Sigmoid colon (tissue), 7 donors: ENCODE results near the gene ARPC3. TPM values are rescaled to one million over a fixed set of nuclear protein-coding genes. Genes with fewer than 3 reads are reported as not detected.

ENCODE experiments used
- DNase-seq: peaks from one replicate; pipeline ENCODE4 v3.0.0-alpha.2; 2019
- H3K27ac ChIP-seq, 4 donors: fragments of 200-600 bp; sonication (generic); one replicate each; pipeline ENCODE4 v1.5.1; 2016 to 2019; ENCODE audit warnings: mild to moderate bottlenecking in 1 of 4
- H3K27me3 ChIP-seq, 3 donors: fragments of 200-600 bp; sonication (generic); one replicate each; pipeline ENCODE4 v1.5.1; 2019; ENCODE audit warnings: mild to moderate bottlenecking in 1 of 3
- H3K36me3 ChIP-seq, 4 donors: fragments of 200-600 bp; sonication (generic); one replicate each; pipeline ENCODE4 v1.5.1; 2016 to 2019
- H3K4me1 ChIP-seq, 4 donors: fragments of 200-600 bp; sonication (generic); one replicate each; pipeline ENCODE4 v1.5.1; 2017 to 2019
- H3K4me3 ChIP-seq, 4 donors: fragments of 200-600 bp; sonication (generic); one replicate each; pipeline ENCODE4 v1.5.1; 2017 to 2019; ENCODE audit warnings: mild to moderate bottlenecking in 2 of 4, moderate library complexity in 1 of 4
- H3K9me3 ChIP-seq, 4 donors: fragments of 200-600 bp in 3 of 4; sonication (generic) in 3 of 4; one replicate each; pipeline versions ENCODE4 v1.5.1 to v1.6.1; 2013 to 2019
- EP300 ChIP-seq, 4 donors: sonication (generic); formaldehyde crosslinking; IDR thresholded peaks; one replicate each; pipeline ENCODE4 v1.6.1; 2017; ENCODE audit warnings: antibody characterized with exemption in 4 of 4
- POLR2A ChIP-seq, 2 donors: fragments of 450-650 bp; IDR thresholded peaks; one replicate each; pipeline ENCODE4 v1.6.1; 2016; ENCODE audit warnings: antibody characterized with exemption in 2 of 2, mild to moderate bottlenecking in 2 of 2, moderate library complexity in 2 of 2
- POLR2AphosphoS5 ChIP-seq, 4 donors: sonication (generic); formaldehyde crosslinking; IDR thresholded peaks; one replicate each; pipeline ENCODE4 v1.6.1; 2017; ENCODE audit warnings: antibody characterized with exemption in 4 of 4
- WGBS, 2 donors: extraction: QIAGEN DNeasy Blood & Tissue Kit; methylation state at CpG; one replicate each; pipeline ENCODE4 v1.1.7; 2013; 5-methylcytosine and 5-hydroxymethylcytosine counted together
- intact Hi-C: fragments of 100-400 bp; cut with DNase I; formaldehyde crosslinking; loops from one replicate; pipeline ENCODE4 v1.15.1; 2023
- polyA plus RNA-seq, 3 donors: library from polyadenylated mRNA; stranded (reverse); fragments of 200-250 nt; gene quantifications; one replicate each; pipeline ENCODE4 v1.2.3, GENCODE V29; 2013
- total RNA-seq, 4 donors: library from RNA; depleted of rRNA; stranded (reverse); fragments of >200 nt; gene quantifications; one replicate each; pipeline ENCODE4 v1.1.0, GENCODE V29; 2016
- TF ChIP-seq, protein P1 (sequence below), 4 experiments: fragments of 450-650 bp in 3 of 4; fragments of 200-600 bp in 1 of 4; IDR thresholded peaks; one replicate each; pipeline ENCODE4 v1.5.1; 2016 to 2019; ENCODE audit warnings: antibody characterized with exemption in 4 of 4, mild to moderate bottlenecking in 3 of 4, moderate library complexity in 2 of 4
- donor health status: healthy with polysubstance abuse.
- donor health status: Bipolar disorder and iron deficiency.
- donor health status: healthy.

Gene ARPC3
- total and polyA plus RNA-seq, 7 donors, result 156 to 982 (median 304) TPM

DNA sequence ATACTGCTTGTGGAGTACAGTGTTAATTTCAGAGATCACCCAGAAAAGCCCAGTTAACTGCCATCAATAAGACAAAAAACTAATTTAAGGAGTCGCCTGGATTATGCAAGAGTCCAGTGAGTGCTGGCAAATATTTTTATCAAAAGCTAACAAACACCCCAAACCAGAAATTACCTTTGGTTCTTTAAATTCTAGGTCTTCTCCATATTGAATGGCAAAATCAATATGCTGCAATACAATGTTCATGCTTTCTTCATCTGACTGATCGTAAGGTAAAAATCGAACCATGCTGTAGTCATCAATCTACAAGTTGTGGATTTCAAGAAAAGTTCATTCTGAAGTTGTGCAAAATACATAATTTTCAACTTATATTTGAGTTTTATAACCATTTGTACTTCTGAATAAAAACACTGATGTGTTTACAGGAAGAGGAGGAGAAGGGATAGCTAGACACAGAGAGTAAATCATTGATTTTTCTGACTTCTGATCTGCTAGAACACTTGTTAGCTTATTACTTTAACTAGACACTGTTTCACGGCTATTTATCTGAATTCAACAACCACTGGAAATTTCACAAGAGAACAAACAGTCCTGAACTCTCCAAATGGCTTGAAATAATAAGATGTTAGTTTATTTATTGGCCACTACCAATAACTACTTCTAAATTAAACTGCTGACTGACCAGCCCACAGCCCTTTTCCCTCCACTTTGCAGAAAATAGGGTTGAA lies 3.6 kb upstream of the ARPC3 start:
- no peak overlapping the region for H3K27ac ChIP-seq
- H3K27me3 ChIP-seq, result no peaks in the 10 kb centered on the region
- peaks cover 0 to 57% (median 3%) of the 10 kb centered on the region in 4 donors for H3K36me3 ChIP-seq
- no peak for TF ChIP-seq POLR2AphosphoS5 (IDR thresholded peaks at IDR 0.05)
- no peak for TF ChIP-seq EP300 (IDR thresholded peaks at IDR 0.05)
- TF ChIP-seq POLR2A (IDR thresholded peaks at IDR 0.05), result no peak
- TF ChIP-seq, protein P1, sequence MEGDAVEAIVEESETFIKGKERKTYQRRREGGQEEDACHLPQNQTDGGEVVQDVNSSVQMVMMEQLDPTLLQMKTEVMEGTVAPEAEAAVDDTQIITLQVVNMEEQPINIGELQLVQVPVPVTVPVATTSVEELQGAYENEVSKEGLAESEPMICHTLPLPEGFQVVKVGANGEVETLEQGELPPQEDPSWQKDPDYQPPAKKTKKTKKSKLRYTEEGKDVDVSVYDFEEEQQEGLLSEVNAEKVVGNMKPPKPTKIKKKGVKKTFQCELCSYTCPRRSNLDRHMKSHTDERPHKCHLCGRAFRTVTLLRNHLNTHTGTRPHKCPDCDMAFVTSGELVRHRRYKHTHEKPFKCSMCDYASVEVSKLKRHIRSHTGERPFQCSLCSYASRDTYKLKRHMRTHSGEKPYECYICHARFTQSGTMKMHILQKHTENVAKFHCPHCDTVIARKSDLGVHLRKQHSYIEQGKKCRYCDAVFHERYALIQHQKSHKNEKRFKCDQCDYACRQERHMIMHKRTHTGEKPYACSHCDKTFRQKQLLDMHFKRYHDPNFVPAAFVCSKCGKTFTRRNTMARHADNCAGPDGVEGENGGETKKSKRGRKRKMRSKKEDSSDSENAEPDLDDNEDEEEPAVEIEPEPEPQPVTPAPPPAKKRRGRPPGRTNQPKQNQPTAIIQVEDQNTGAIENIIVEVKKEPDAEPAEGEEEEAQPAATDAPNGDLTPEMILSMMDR (IDR thresholded peaks at IDR 0.05), result no peak
- H3K4me3 ChIP-seq, result no peak overlapping the region
- intact Hi-C loops, result loop anchor here (1.0 to 10.0 kb wide), 3 partner anchors 49 to 435 kb away; partner anchors contain the start of genes RAD9B and VPS29
- 93% methylated on average over 4 of the region's 4 CpGs for WGBS, 2 donors
- H3K4me1 ChIP-seq, result peaks cover 2 to 8% (median 8%) of the 10 kb centered on the region in 4 donors
- no peaks in the 10 kb centered on the region for H3K9me3 ChIP-seq
- no peak for DNase-seq

DNA sequence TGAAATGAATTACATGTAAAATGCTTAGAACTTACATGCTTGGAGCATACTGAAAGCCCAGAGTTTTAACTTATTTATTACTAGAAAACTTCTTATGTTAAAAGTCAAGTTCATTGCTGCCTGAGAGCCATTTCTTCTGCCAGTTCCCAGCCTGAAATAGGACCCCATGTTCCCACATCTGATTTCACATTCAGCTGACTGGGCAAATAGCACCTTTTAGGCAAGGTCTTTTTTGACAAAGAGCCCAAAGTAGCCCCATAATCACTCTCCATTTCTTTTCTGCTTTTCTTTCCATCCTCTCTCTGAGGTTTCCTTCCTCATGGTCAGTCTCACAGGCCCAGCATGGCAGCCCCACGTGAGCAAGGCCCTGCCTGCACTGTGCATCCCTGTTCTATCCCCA lies 1.1 kb upstream of the ARPC3 start:
- Histone ChIP-seq H3K36me3 (peaks cover 0 to 37% (median 3%) of the 10 kb centered on the region in 4 donors), H3K27ac (peak overlapping the region in 3 of 4 donors; percentile 14 to 93 (median 90)), H3K4me1 (peaks cover 2 to 26% (median 20%) of the 10 kb centered on the region in 4 donors), H3K27me3 (no peaks in the 10 kb centered on the region), H3K9me3 (no peaks in the 10 kb centered on the region), H3K4me3 (no peak overlapping the region)
- DNase-seq, result no peak
- TF ChIP-seq, protein P1 (IDR thresholded peaks at IDR 0.05), result no peak
- no peak for TF ChIP-seq POLR2AphosphoS5 (IDR thresholded peaks at IDR 0.05)
- TF ChIP-seq POLR2A (IDR thresholded peaks at IDR 0.05), result no peak
- TF ChIP-seq EP300 (IDR thresholded peaks at IDR 0.05), result no peak
- intact Hi-C loops, result loop anchor here (2.0 to 10.0 kb wide), 3 partner anchors 51 to 374 kb away; partner anchors contain the start of genes RAD9B and VPS29
- 79 to 83% methylated on average over 1 of the region's 1 CpG for WGBS, 2 donors

DNA sequence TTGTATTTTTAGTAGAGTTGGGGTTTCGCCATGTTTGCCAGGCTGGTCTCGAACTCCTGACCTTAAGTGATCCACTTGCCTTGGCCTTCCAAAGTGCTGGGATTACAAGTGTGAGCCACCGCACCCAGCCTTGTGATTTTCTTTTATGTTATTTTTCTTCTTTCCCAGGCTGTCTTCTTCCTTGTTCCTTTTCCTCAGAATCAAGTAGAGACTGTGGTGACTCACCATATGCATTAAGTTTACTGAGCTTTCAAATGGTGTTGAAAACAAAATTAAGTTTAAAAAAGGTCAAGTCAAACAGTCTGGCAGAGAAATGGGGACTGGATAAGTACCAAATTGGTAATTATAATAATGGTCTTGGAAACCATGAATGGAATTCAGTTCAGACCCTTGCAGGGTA lies 5.7 kb downstream of the ARPC3 start:
- no peak for TF ChIP-seq POLR2AphosphoS5 (IDR thresholded peaks at IDR 0.05)
- TF ChIP-seq, protein P1 (IDR thresholded peaks at IDR 0.05), result no peak
- no peak for TF ChIP-seq EP300 (IDR thresholded peaks at IDR 0.05)
- TF ChIP-seq POLR2A (IDR thresholded peaks at IDR 0.05), result no peak
- intact Hi-C loops, result no loop called here
- peaks cover 0 to 25% (median 20%) of the 10 kb centered on the region in 4 donors for H3K4me1 ChIP-seq
- no peaks in the 10 kb centered on the region for H3K27me3 ChIP-seq
- peaks cover 8 to 64% (median 34%) of the 10 kb centered on the region in 4 donors for H3K36me3 ChIP-seq
- WGBS, 2 donors, result 92 to 98% methylated on average over 3 of the region's 3 CpGs
- H3K9me3 ChIP-seq, result no peaks in the 10 kb centered on the region
- no peak overlapping the region for H3K4me3 ChIP-seq
- no peak overlapping the region for H3K27ac ChIP-seq
- no peak for DNase-seq

DNA sequence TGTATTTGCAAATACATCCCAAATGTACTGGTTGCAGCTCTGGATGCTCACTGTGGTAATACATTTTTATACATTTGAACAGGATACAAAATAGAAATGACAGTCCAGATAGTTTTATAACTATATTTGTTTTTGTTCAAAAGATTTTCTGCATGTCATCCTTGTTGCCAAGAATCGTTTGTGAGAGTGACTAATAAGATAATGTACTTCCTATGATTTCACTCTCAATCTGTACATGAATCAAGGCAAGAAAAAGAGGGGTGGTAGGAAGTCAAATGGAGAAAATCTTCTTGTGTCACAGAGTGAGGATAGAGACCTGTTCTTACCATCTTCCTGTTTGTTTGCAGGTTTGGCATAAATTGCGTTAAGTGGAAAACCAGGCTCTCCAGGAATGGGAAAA lies 13.9 kb downstream of the ARPC3 start:
- Histone ChIP-seq H3K27ac (no peak overlapping the region), H3K36me3 (peaks cover 11 to 68% (median 46%) of the 10 kb centered on the region in 4 donors), H3K9me3 (no peaks in the 10 kb centered on the region), H3K4me1 (peaks cover 0 to under 1% (median 0%) of the 10 kb centered on the region in 4 donors), H3K27me3 (no peaks in the 10 kb centered on the region), H3K4me3 (no peak overlapping the region)
- intact Hi-C loops, result no loop called here
- WGBS, 2 donors, result 56 to 68% methylated on average over 2 of the region's 2 CpGs
- TF ChIP-seq, protein P1 (IDR thresholded peaks at IDR 0.05), result no peak
- TF ChIP-seq POLR2A (IDR thresholded peaks at IDR 0.05), result no peak
- TF ChIP-seq EP300 (IDR thresholded peaks at IDR 0.05), result no peak
- TF ChIP-seq POLR2AphosphoS5 (IDR thresholded peaks at IDR 0.05), result no peak
- no peak for DNase-seq
